HAP-1 (cell line): ENCODE data around the gene ITGA7.

Source experiments
- DNase-seq, 2 experiments: peaks; one replicate each; pipeline ENCODE4 v3.0.0-alpha.2; 2016 to 2020; ENCODE audit warnings: low spot score in 2 of 2
- H3K27me3 ChIP-seq: fragments of 250-450 bp; sonication (Bioruptor Pico); 2 replicates; pipeline ENCODE4 v1.5.1; 2020; ENCODE audit warnings: low read depth, mild to moderate bottlenecking, moderate library complexity
- H3K36me3 ChIP-seq: fragments of 250-450 bp; sonication (Bioruptor Pico); replicated peaks from 2 replicates; pipeline ENCODE4 v1.5.1; 2020; ENCODE audit warnings: mild to moderate bottlenecking
- H3K4me1 ChIP-seq: fragments of 250-450 bp; sonication (Bioruptor Pico); 2 replicates; pipeline ENCODE4 v1.5.1; 2020; ENCODE audit warnings: mild to moderate bottlenecking
- H3K4me3 ChIP-seq: fragments of 250-450 bp; sonication (Bioruptor Pico); 2 replicates; pipeline ENCODE4 v1.5.1; 2020; ENCODE audit warnings: mild to moderate bottlenecking, moderate library complexity
- H3K9me3 ChIP-seq: fragments of 250-450 bp; sonication (Bioruptor Pico); 2 replicates; pipeline ENCODE4 v1.5.1; 2020; ENCODE audit warnings: mild to moderate bottlenecking, moderate library complexity
- in situ Hi-C: fragments of 300-500 bp; cut with MboI; formaldehyde crosslinking; loops from 3 replicates; pipeline ENCODE4 v1.14.3; 2020; ENCODE audit warnings: low sequenced_read_pairs, inconsistent platforms, mixed read lengths

Gene ITGA7

GRCh38 chr12:55727643-55728185 lies 20.0 kb upstream of the ITGA7 start:
- no peak for DNase-seq
- H3K4me1 ChIP-seq = peaks cover 11% of the 10 kb centered on the region
- no peaks in the 10 kb centered on the region for H3K9me3 ChIP-seq
- no peaks in the 10 kb centered on the region for H3K27me3 ChIP-seq
- in situ Hi-C loops = no loop called here
- H3K36me3 ChIP-seq = peaks cover 39% of the 10 kb centered on the region
- peak overlapping the region; percentile 58 for H3K4me3 ChIP-seq

GRCh38 chr12:55726971-55727370 lies 19.3 kb upstream of the ITGA7 start:
- Histone ChIP-seq H3K4me3 (no peak overlapping the region; the same call in 1 of the 2 replicates), H3K9me3 (no peaks in the 10 kb centered on the region), H3K36me3 (peaks cover 39% of the 10 kb centered on the region), H3K4me1 (peaks cover 11% of the 10 kb centered on the region), H3K27me3 (no peaks in the 10 kb centered on the region)
- DNase-seq = no peak
- in situ Hi-C loops = no loop called here

- H3K4me1 ChIP-seq = peaks cover 11% of the 10 kb centered on the region
- H3K36me3 ChIP-seq = peaks cover 39% of the 10 kb centered on the region
- no peak for DNase-seq
- H3K9me3 ChIP-seq = no peaks in the 10 kb centered on the region
- H3K27me3 ChIP-seq = no peaks in the 10 kb centered on the region
- in situ Hi-C loops = no loop called here
- no peak overlapping the region for H3K4me3 ChIP-seq
These were observed 17.9 kb upstream of the ITGA7 start for GRCh38 chr12:55725556-55725955.

- H3K27me3 ChIP-seq = no peaks in the 10 kb centered on the region
- in situ Hi-C loops = no loop called here
These were observed 17.2 kb upstream of the ITGA7 start for GRCh38 chr12:55724940-55725309.

GRCh38 chr12:55724226-55724939 lies 16.7 kb upstream of the ITGA7 start:
- DNase-seq = peak; percentile 60 to 81
- in situ Hi-C loops = no loop called here

More at GRCh38 chr12:55724940-55725309, 17.2 kb upstream of the ITGA7 start:
- no peak for DNase-seq
- peaks cover 8% of the 10 kb centered on the region for H3K4me1 ChIP-seq
- H3K4me3 ChIP-seq = no peak overlapping the region
- no peaks in the 10 kb centered on the region for H3K9me3 ChIP-seq
- peaks cover 39% of the 10 kb centered on the region for H3K36me3 ChIP-seq

GRCh38 chr12:55723516-55724225 lies 16.0 kb upstream of the ITGA7 start:
- in situ Hi-C loops = no loop called here
- no peaks in the 10 kb centered on the region for H3K9me3 ChIP-seq
- H3K36me3 ChIP-seq = peaks cover 39% of the 10 kb centered on the region
- peaks cover 3% of the 10 kb centered on the region; the same call in 1 of the 2 replicates for H3K4me1 ChIP-seq
- no peak overlapping the region for H3K4me3 ChIP-seq
- DNase-seq = no peak
- no peaks in the 10 kb centered on the region for H3K27me3 ChIP-seq

More at GRCh38 chr12:55724226-55724939, 16.7 kb upstream of the ITGA7 start:
- H3K9me3 ChIP-seq = no peaks in the 10 kb centered on the region
- H3K27me3 ChIP-seq = no peaks in the 10 kb centered on the region
- H3K4me1 ChIP-seq = peaks cover 5% of the 10 kb centered on the region
- H3K36me3 ChIP-seq = peaks cover 39% of the 10 kb centered on the region
- H3K4me3 ChIP-seq = no peak overlapping the region

GRCh38 chr12:55722948-55723347 lies 15.2 kb upstream of the ITGA7 start:
- in situ Hi-C loops = no loop called here
- Histone ChIP-seq H3K9me3 (no peaks in the 10 kb centered on the region), H3K4me3 (no peak overlapping the region), H3K27me3 (no peaks in the 10 kb centered on the region), H3K4me1 (peaks cover 3% of the 10 kb centered on the region; the same call in 1 of the 2 replicates), H3K36me3 (peaks cover 39% of the 10 kb centered on the region)
- DNase-seq = no peak

GRCh38 chr12:55721601-55722213 lies 14.0 kb upstream of the ITGA7 start:
- DNase-seq = no peak
- Histone ChIP-seq H3K36me3 (peaks cover 32% of the 10 kb centered on the region), H3K4me1 (peaks cover 12% of the 10 kb centered on the region), H3K27me3 (no peaks in the 10 kb centered on the region), H3K4me3 (no peak overlapping the region), H3K9me3 (no peaks in the 10 kb centered on the region)
- in situ Hi-C loops = no loop called here

GRCh38 chr12:55720894-55721444 lies 13.3 kb upstream of the ITGA7 start:
- in situ Hi-C loops = no loop called here
- H3K4me3 ChIP-seq = no peak overlapping the region
- peaks cover 27% of the 10 kb centered on the region for H3K36me3 ChIP-seq
- no peak for DNase-seq
- H3K9me3 ChIP-seq = no peaks in the 10 kb centered on the region
- no peaks in the 10 kb centered on the region for H3K27me3 ChIP-seq
- peaks cover 12% of the 10 kb centered on the region for H3K4me1 ChIP-seq

- H3K36me3 ChIP-seq = peaks cover 19% of the 10 kb centered on the region
- in situ Hi-C loops = no loop called here
- no peak within 1 kb of the TSS for H3K4me3 ChIP-seq
- H3K9me3 ChIP-seq = no peaks in the 10 kb centered on the region
- peaks cover 17% of the 10 kb centered on the region for H3K4me1 ChIP-seq
- DNase-seq = no peak
- no peaks in the 10 kb centered on the region for H3K27me3 ChIP-seq
These were observed 12.4 kb upstream of the ITGA7 start, which contains the start of gene RDH5 for GRCh38 chr12:55720071-55720564. RDH5 (plus strand) TSS chr12:55720393; CDS start chr12:55721185, 792 bp downstream.

- peaks cover 12% of the 10 kb centered on the region for H3K36me3 ChIP-seq
- H3K27me3 ChIP-seq = no peaks in the 10 kb centered on the region
- peaks cover 17% of the 10 kb centered on the region for H3K4me1 ChIP-seq
- H3K9me3 ChIP-seq = no peaks in the 10 kb centered on the region
- in situ Hi-C loops = no loop called here
- H3K4me3 ChIP-seq = no peak overlapping the region
- no peak for DNase-seq
These were observed 11.7 kb upstream of the ITGA7 start for GRCh38 chr12:55719371-55719770.

GRCh38 chr12:55718624-55719275 lies 11.0 kb upstream of the ITGA7 start:
- no peaks in the 10 kb centered on the region for H3K27me3 ChIP-seq
- no peak overlapping the region for H3K4me3 ChIP-seq
- no peak for DNase-seq
- in situ Hi-C loops = no loop called here
- no peaks in the 10 kb centered on the region for H3K9me3 ChIP-seq
- peaks cover 17% of the 10 kb centered on the region for H3K4me1 ChIP-seq
- peaks cover 6% of the 10 kb centered on the region for H3K36me3 ChIP-seq

- H3K36me3 ChIP-seq = no peaks in the 10 kb centered on the region
- H3K9me3 ChIP-seq = no peaks in the 10 kb centered on the region
- no peak overlapping the region for H3K4me3 ChIP-seq
- peaks cover 17% of the 10 kb centered on the region for H3K4me1 ChIP-seq
- no peaks in the 10 kb centered on the region for H3K27me3 ChIP-seq
- in situ Hi-C loops = no loop called here
- no peak for DNase-seq
These were observed 10.3 kb upstream of the ITGA7 start for GRCh38 chr12:55718015-55718414.
